HL-60 (cell line): ENCODE measurements around the gene CCDC88C.

Source experiments
- DNase-seq, 2 experiments: peaks; one replicate each; pipeline ENCODE4 v3.0.0-alpha.2; 2010 to 2020; ENCODE audit warnings: low read depth in 1 of 2, low spot score in 1 of 2
- H3K27ac ChIP-seq: fragments of 250-450 bp; sonication (Bioruptor Pico); replicated peaks from 2 replicates; pipeline ENCODE4 v1.5.1; 2020; ENCODE audit warnings: mild to moderate bottlenecking, moderate library complexity
- H3K27me3 ChIP-seq: fragments of 250-450 bp; sonication (Bioruptor Pico); 2 replicates; pipeline ENCODE4 v1.5.1; 2021; ENCODE audit warnings: mild to moderate bottlenecking, moderate library complexity; ENCODE audit not compliant: insufficient read depth, poor library complexity, severe bottlenecking
- H3K4me3 ChIP-seq: replicated peaks from 2 replicates; pipeline ENCODE4 v1.5.1; 2011; ENCODE audit warnings: mild to moderate bottlenecking, control low read depth, low read length; ENCODE audit not compliant: insufficient read depth
- CTCF ChIP-seq: IDR thresholded peaks from one replicate; pipeline ENCODE4 v1.5.1; 2011; ENCODE audit warnings: low read length, control low read depth, inconsistent platforms; ENCODE audit not compliant: insufficient read depth
- GABPA ChIP-seq: IDR thresholded peaks from 2 replicates; pipeline ENCODE4 v1.6.1; 2012; ENCODE audit warnings: low read depth
- POLR2AphosphoS5 ChIP-seq: IDR thresholded peaks from 2 replicates; pipeline ENCODE4 v1.6.1; 2012; ENCODE audit warnings: low read depth
- REST ChIP-seq: IDR thresholded peaks from 2 replicates; pipeline ENCODE4 v1.6.1; 2012; ENCODE audit warnings: low read depth; ENCODE audit not compliant: insufficient replicate concordance
- SPI1 ChIP-seq: IDR thresholded peaks from 2 replicates; pipeline ENCODE4 v1.6.1; 2012; ENCODE audit warnings: low read depth, mild to moderate bottlenecking, borderline replicate concordance

CCDC88C gene

GRCh38 chr14:91352728-91353692 is 64.6 kb downstream of the CCDC88C start:
- DNase-seq: no peak
- no peak for TF ChIP-seq REST
- TF ChIP-seq POLR2AphosphoS5: no peak
- no peak for TF ChIP-seq CTCF
- no peak for TF ChIP-seq SPI1
- TF ChIP-seq GABPA: no peak

GRCh38 chr14:91352053-91352452 is 65.6 kb downstream of the CCDC88C start:
- no peak for DNase-seq
- TF ChIP-seq POLR2AphosphoS5: no peak
- TF ChIP-seq GABPA: no peak
- TF ChIP-seq SPI1: no peak
- TF ChIP-seq REST: no peak
- TF ChIP-seq CTCF: no peak
- Histone ChIP-seq H3K27ac (no peak overlapping the region), H3K4me3 (no peak overlapping the region), H3K27me3 (no peaks in the 10 kb centered on the region)

More at GRCh38 chr14:91352728-91353692, 64.6 kb downstream of the CCDC88C start:
- Histone ChIP-seq H3K4me3 (no peak overlapping the region), H3K27ac (no peak overlapping the region), H3K27me3 (no peaks in the 10 kb centered on the region)

GRCh38 chr14:91351512-91351862 is 66.1 kb downstream of the CCDC88C start:
- H3K27me3 ChIP-seq: no peaks in the 10 kb centered on the region
- no peak for TF ChIP-seq CTCF
- no peak for TF ChIP-seq POLR2AphosphoS5
- no peak for TF ChIP-seq REST
- TF ChIP-seq GABPA: no peak
- no peak for TF ChIP-seq SPI1
- no peak for DNase-seq
- no peak overlapping the region for H3K4me3 ChIP-seq
- H3K27ac ChIP-seq: no peak overlapping the region
